NT2/D1 (cell line): ENCODE results near the gene FAM227B.

Experiments used
- SUZ12 ChIP-seq: IDR thresholded peaks from 2 replicates; pipeline ENCODE4 v1.6.1; 2011; ENCODE audit not compliant: insufficient read length, insufficient read depth; ENCODE audit errors: extremely low read depth
- YY1 ChIP-seq: IDR thresholded peaks from 2 replicates; pipeline ENCODE4 v1.6.1; 2011; ENCODE audit not compliant: insufficient read length, insufficient read depth
- ZNF274 ChIP-seq: IDR thresholded peaks from 2 replicates; pipeline ENCODE4 v1.6.1; 2011; ENCODE audit warnings: mild to moderate bottlenecking, low read depth, low read length

- no peak for TF ChIP-seq YY1
- no peak for TF ChIP-seq ZNF274
- no peak for TF ChIP-seq SUZ12
These were observed 214.1 kb downstream of the FAM227B start for GRCh38 chr15:49406352-49407118.
